Measurements from ENCODE around the gene MRPL53.

GRCh38 chr2:74429487-74430451, 42.7 kb downstream of the MRPL53 start:
- TF ChIP-seq EZH2 (IDR thresholded peaks at IDR 0.05; ENCODE audit: insufficient read depth, poor library complexity, severe bottlenecking), result no peak
- no peak for TF ChIP-seq EZH2phosphoT487 (IDR thresholded peaks at IDR 0.05; ENCODE audit: insufficient read depth, low read depth)

Measured in GM23248 (cell line).